ENCODE data around the gene CCT7. TPM values are rescaled to one million over a fixed set of nuclear protein-coding genes. Genes with fewer than 3 reads are reported as not detected.

Gene CCT7
- total and polyA plus RNA-seq, 2 of the 8 experiments (the other 6 are each of a cell fraction or from before 2014, with no cell fraction given) = 440 to 474 TPM

GRCh38 chr2:73297586-73297985 lies 63.5 kb downstream of the CCT7 start:
- Histone ChIP-seq H2BK12ac (ENCODE audit: low read depth, low read length) (no peak overlapping the region), H4K91ac (replicated peaks; ENCODE audit: insufficient read length, low read length) (no peak overlapping the region), H4K8ac (ENCODE audit: extremely low read depth, insufficient read depth, low read length) (no peak overlapping the region), H3K23me2 (ENCODE audit: low read depth, low read length) (peaks cover 8% of the 10 kb centered on the region), H2BK20ac (ENCODE audit: low read length) (no peak overlapping the region), H3K9ac (replicated peaks in 1 of 4; ENCODE audit: extremely low read depth in 1 of 4, low read depth in 3 of 4, low read length in 3 of 4) (no peak overlapping the region), H3K27ac (ENCODE audit: low read depth, low read length) (no peak overlapping the region), H2AK5ac (ENCODE audit: low read depth, low read length) (no peak overlapping the region), H3K4me2 (ENCODE audit: insufficient read depth in 1 of 2, low read depth in 2 of 2, low read length in 2 of 2) (no peak overlapping the region), H3K79me1 (ENCODE audit: low read depth, low read length) (no peaks in the 10 kb centered on the region), H2BK5ac (ENCODE audit: low read depth, low read length) (no peak overlapping the region), H3K4ac (replicated peaks; ENCODE audit: insufficient read length, low read depth, low read length) (no peak overlapping the region), H3K14ac (ENCODE audit: insufficient read length) (no peak overlapping the region), H3K9me3 (ENCODE audit: insufficient read depth in 2 of 2, low read depth in 1 of 2, low read length in 1 of 2) (no peaks in the 10 kb centered on the region), H3K27me3 (replicated peaks in 1 of 4; ENCODE audit: control insufficient read depth in 3 of 4, extremely low read depth in 1 of 4, insufficient read depth in 3 of 4, low read length in 3 of 4) (peaks cover 11 to 40% (median 29%) of the 10 kb centered on the region in 4 experiments), H3K56ac (replicated peaks; ENCODE audit: insufficient read length, low read depth, low read length) (no peak overlapping the region), H3K23ac (ENCODE audit: insufficient read length) (no peak overlapping the region), H3K4me1 (replicated peaks in 1 of 4; ENCODE audit: control insufficient read depth in 3 of 4, insufficient read depth in 4 of 4, low read length in 3 of 4) (peaks cover 0 to 4% (median 2%) of the 10 kb centered on the region in 4 experiments; a peak in 4 of 7 replicates), H3K4me3 (ENCODE audit: extremely low read depth in 1 of 4, insufficient read depth in 2 of 4, low read depth in 3 of 4, low read length in 4 of 4) (no peak overlapping the region), H3K18ac (ENCODE audit: extremely low read depth, low read length) (no peak overlapping the region), H4K5ac (ENCODE audit: insufficient read length, low read depth, low read length) (no peak overlapping the region), H2BK15ac (ENCODE audit: low read length) (no peak overlapping the region), H3K79me2 (ENCODE audit: control insufficient read depth in 1 of 2, insufficient read depth in 2 of 2, low read length in 2 of 2) (no peaks in the 10 kb centered on the region), H2AFZ (ENCODE audit: low read length) (no peak overlapping the region), H4K20me1 (replicated peaks in 1 of 2; ENCODE audit: control insufficient read depth in 1 of 2, insufficient read depth in 2 of 2, low read length in 2 of 2) (peaks cover 2 to 4% of the 10 kb centered on the region in 2 experiments), H3K36me3 (ENCODE audit: control insufficient read depth in 2 of 4, insufficient read depth in 4 of 4, low read length in 3 of 4) (no peaks in the 10 kb centered on the region; a peak in 1 of 8 replicates), H2BK120ac (replicated peaks; ENCODE audit: low read depth, low read length) (no peak overlapping the region)
- no peak for DNase-seq (ENCODE audit: low read depth in 1 of 2, low spot score in 2 of 2)
- FAIRE-seq = no peak
- POLR2A ChIA-PET (ENCODE audit: partially characterized antibody) = no interaction called here
- TF ChIP-seq SP4 (IDR thresholded peaks at IDR 0.05; ENCODE audit: low read length) = no peak
- peak; percentile 5 to 10 (median 9); a peak in 2 of 4 replicates for TF ChIP-seq CTCF (IDR thresholded peaks at IDR 0.05; ENCODE audit: control extremely low read depth in 1 of 3, insufficient read depth in 1 of 3, low read depth in 1 of 3, low read length in 3 of 3)
- 65% methylated on average over 4 of the region's 4 CpGs; no CpG with 5 or more reads in 1 of the 2 experiments for WGBS, 2 experiments (ENCODE audit: extremely low coverage in 1 of 2, insufficient coverage in 1 of 2, insufficient read length in 1 of 2, insufficient replicate concordance in 2 of 2, low coverage in 1 of 2, low lambda C conversion rate in 2 of 2, missing lambda C conversion rate in 1 of 2)
- CTCF ChIA-PET (ENCODE audit: partially characterized antibody) = interaction anchor here (1.2 kb wide), 1 partner anchor 62 kb away, joined by 3 read pairs; no protein-coding TSS in a partner anchor

Measured in H1 (cell line).